Measurements from ENCODE around the gene SMYD4. TPM values are rescaled to one million over a fixed set of nuclear protein-coding genes. Genes with fewer than 3 reads are reported as not detected.

Gene SMYD4
- total RNA-seq: 6.7 and 7.8 TPM in 2 replicates

DNA sequence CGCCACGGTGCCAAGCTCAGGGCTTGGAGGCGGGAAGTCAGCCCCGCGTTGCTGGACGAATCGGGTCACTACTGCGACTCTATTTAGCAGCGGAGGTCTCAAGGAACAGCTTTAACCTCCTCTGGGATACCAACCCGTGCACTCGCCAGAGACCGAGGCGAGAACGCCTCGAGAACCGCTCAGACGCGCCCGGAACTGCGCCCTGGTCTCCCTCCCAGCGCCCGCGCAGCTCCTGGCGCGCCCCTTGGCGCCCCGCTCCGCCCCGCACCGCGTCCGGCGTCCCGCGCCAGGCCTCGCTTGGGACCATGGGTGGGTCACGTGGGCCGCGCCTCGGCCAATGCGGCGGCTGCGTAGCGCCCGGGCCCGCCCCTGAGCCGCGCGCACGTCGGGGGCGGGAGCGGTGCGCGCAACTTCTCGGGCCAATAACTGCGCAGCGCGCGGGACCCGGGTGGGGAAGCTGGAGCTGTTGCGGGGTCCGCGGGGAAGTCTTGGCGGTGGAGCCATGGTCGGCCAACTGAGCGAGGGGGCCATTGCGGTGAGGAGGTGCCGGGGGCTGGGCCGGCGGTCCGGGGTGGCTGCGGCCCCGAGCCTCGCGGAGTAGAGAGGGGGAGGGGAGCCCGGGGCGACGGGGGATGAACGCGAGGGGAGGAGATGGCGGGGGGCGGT is at the start of gene SMYD4, which contains the start of gene RPA1:
SMYD4 (minus strand) TSS at position 311 of the 666 bp plus-strand sequence. CDS start 1,908 bp downstream, outside the sequence.
RPA1 (plus strand) TSS at position 414 of the 666 bp plus-strand sequence; CDS start at position 503, 89 bp downstream.
- H3K36me3 ChIP-seq (ENCODE audit: control insufficient read depth, insufficient read depth, low read length): no peaks in the 10 kb centered on the region
- peak; percentile 38 for DNase-seq (ENCODE audit: low read depth)
- TF ChIP-seq, protein P1, sequence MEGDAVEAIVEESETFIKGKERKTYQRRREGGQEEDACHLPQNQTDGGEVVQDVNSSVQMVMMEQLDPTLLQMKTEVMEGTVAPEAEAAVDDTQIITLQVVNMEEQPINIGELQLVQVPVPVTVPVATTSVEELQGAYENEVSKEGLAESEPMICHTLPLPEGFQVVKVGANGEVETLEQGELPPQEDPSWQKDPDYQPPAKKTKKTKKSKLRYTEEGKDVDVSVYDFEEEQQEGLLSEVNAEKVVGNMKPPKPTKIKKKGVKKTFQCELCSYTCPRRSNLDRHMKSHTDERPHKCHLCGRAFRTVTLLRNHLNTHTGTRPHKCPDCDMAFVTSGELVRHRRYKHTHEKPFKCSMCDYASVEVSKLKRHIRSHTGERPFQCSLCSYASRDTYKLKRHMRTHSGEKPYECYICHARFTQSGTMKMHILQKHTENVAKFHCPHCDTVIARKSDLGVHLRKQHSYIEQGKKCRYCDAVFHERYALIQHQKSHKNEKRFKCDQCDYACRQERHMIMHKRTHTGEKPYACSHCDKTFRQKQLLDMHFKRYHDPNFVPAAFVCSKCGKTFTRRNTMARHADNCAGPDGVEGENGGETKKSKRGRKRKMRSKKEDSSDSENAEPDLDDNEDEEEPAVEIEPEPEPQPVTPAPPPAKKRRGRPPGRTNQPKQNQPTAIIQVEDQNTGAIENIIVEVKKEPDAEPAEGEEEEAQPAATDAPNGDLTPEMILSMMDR (IDR thresholded peaks at IDR 0.05; ENCODE audit: insufficient read depth, low read length, poor library complexity, severe bottlenecking): no peak

GRCh38 chr17:1878419-1879121 is 48.9 kb upstream of the SMYD4 start:
- TF ChIP-seq, protein P1 (IDR thresholded peaks at IDR 0.05; ENCODE audit: insufficient read depth, low read length, poor library complexity, severe bottlenecking): no peak
- DNase-seq (ENCODE audit: low read depth): no peak
- Histone ChIP-seq H3K27me3 (ENCODE audit: control insufficient read depth, insufficient read depth, low read length) (no peaks in the 10 kb centered on the region), H3K36me3 (ENCODE audit: control insufficient read depth, insufficient read depth, low read length) (peaks cover 2% of the 10 kb centered on the region), H3K4me3 (ENCODE audit: low read depth, low read length) (no peak overlapping the region)

More for the DNA sequence above, at the start of gene SMYD4, which contains the start of gene RPA1:
- H3K4me3 ChIP-seq (ENCODE audit: low read depth, low read length): peak within 1 kb of the TSS; percentile 95
- H3K27me3 ChIP-seq (ENCODE audit: control insufficient read depth, insufficient read depth, low read length): no peaks in the 10 kb centered on the region

DNA sequence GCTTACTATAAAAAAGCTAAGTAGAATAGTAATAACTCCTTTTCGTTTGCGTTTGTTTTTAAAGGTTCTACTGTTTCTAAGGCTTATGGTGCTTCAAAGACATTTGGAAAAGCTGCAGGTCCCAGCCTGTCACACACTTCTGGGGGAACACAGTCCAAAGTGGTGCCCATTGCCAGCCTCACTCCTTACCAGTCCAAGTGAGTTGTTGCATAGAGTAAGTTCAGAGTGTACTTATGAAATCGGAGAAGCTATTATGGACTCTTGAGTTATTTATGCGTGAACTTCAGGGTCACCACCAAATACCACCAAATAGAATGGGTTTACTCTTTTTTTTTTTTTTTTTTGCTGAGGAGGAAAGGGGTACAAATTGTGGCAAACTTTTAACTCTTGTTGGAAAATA is 45.9 kb upstream of the SMYD4 start:
- H3K27me3 ChIP-seq (ENCODE audit: control insufficient read depth, insufficient read depth, low read length): no peaks in the 10 kb centered on the region
- peaks cover 2% of the 10 kb centered on the region for H3K36me3 ChIP-seq (ENCODE audit: control insufficient read depth, insufficient read depth, low read length)
- DNase-seq (ENCODE audit: low read depth): no peak
- H3K4me3 ChIP-seq (ENCODE audit: low read depth, low read length): no peak overlapping the region
- TF ChIP-seq, protein P1 (IDR thresholded peaks at IDR 0.05; ENCODE audit: insufficient read depth, low read length, poor library complexity, severe bottlenecking): no peak

DNA sequence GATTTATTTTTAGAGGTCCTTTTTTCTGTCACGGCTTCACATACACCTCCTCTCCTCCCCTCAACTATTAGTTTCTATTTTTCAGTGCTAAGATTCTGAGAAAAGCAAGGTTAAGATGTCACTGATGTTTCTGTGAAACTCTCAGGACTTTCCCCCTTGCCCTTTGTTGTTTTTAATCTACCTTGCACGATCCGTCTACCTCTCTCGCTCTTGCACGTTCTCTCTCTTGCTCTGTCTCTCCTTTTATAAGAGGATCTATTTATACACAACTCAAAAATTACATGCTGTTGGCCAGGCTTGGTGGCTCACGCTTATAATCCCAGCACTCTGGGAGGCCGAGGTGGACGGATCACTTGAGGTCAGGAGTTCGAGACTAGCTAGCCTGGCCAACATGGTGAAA is 43.7 kb upstream of the SMYD4 start:
- TF ChIP-seq, protein P1 (IDR thresholded peaks at IDR 0.05; ENCODE audit: insufficient read depth, low read length, poor library complexity, severe bottlenecking): no peak
- no peak overlapping the region for H3K4me3 ChIP-seq (ENCODE audit: low read depth, low read length)
- no peak for DNase-seq (ENCODE audit: low read depth)
- no peaks in the 10 kb centered on the region for H3K27me3 ChIP-seq (ENCODE audit: control insufficient read depth, insufficient read depth, low read length)
- H3K36me3 ChIP-seq (ENCODE audit: control insufficient read depth, insufficient read depth, low read length): peaks cover 1% of the 10 kb centered on the region

DNA sequence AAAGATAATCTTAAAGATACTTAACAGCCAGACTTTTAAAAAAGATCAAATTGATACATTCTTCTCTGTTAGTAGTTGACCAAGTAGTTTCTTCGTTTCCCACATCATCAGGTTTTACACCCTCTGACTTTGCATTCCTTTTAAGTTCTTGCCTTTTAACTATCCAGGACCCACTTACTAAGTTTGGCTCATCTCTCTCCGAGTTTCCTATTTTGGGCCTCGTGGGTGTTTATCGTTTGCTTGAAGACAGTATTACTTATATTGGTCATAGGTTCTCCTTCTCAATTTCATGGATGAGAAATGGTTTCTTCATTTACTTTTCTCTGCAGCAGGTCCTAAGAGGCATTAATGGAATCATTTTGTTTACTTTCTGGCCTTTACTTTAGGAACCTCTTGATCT is 43.3 kb upstream of the SMYD4 start:
- peaks cover 1% of the 10 kb centered on the region for H3K36me3 ChIP-seq (ENCODE audit: control insufficient read depth, insufficient read depth, low read length)
- TF ChIP-seq, protein P1 (IDR thresholded peaks at IDR 0.05; ENCODE audit: insufficient read depth, low read length, poor library complexity, severe bottlenecking): no peak
- H3K27me3 ChIP-seq (ENCODE audit: control insufficient read depth, insufficient read depth, low read length): no peaks in the 10 kb centered on the region
- no peak for DNase-seq (ENCODE audit: low read depth)
- H3K4me3 ChIP-seq (ENCODE audit: low read depth, low read length): no peak overlapping the region
